ENCODE data around the gene ZSWIM9. TPM values are rescaled to one million over a fixed set of nuclear protein-coding genes. Genes with fewer than 3 reads are reported as not detected.

The ZSWIM9 gene
- total RNA-seq, 4 donors from 2014 or later, result 4.0 to 15.2 (median 10.4) TPM

- no peaks in the 10 kb centered on the region for H3K27me3 ChIP-seq
- no peak overlapping the region for H3K27ac ChIP-seq (replicated peaks in 1 of 4)
- peaks cover 5 to 30% (median 15%) of the 10 kb centered on the region in 4 donors for H3K36me3 ChIP-seq
- H3K4me1 ChIP-seq, result peaks cover 15 to 25% (median 23%) of the 10 kb centered on the region in 4 donors
- TF ChIP-seq CTCF (IDR thresholded peaks at IDR 0.05), result no peak
- TF ChIP-seq EP300 (IDR thresholded peaks at IDR 0.05), result no peak
- 79% methylated on average over 5 of the region's 5 CpGs for WGBS
- H3K4me3 ChIP-seq, result no peak overlapping the region
- no peaks in the 10 kb centered on the region for H3K9me3 ChIP-seq
- intact Hi-C loops (cut with DNase I), result no loop called here
- DNase-seq (ENCODE audit: extremely low spot score), result no peak
These were observed 1.8 kb upstream of the ZSWIM9 start for GRCh38 chr19:48168689-48169088.

- peak overlapping the region; percentile 87 to 94 (median 92) for H3K27ac ChIP-seq (replicated peaks in 1 of 4)
- WGBS, result 10% methylated on average over 11 of the region's 15 CpGs
- DNase-seq (ENCODE audit: extremely low spot score), result peak; percentile 92
These were observed 922 bp upstream of the ZSWIM9 start for GRCh38 chr19:48169578-48169938.

GRCh38 chr19:48170817-48171347, 402 bp downstream of the ZSWIM9 start:
- under 1% methylated on average over 19 of the region's 21 CpGs for WGBS
- no peak for DNase-seq (ENCODE audit: extremely low spot score)
- Histone ChIP-seq H3K4me1 (peaks cover 15 to 25% (median 23%) of the 10 kb centered on the region in 4 donors), H3K36me3 (peaks cover 0 to 42% (median 34%) of the 10 kb centered on the region in 4 donors), H3K27me3 (no peaks in the 10 kb centered on the region), H3K4me3 (peak overlapping the region; percentile 79 to 84 (median 82)), H3K27ac (replicated peaks in 1 of 4) (peak overlapping the region; percentile 87 to 94 (median 92)), H3K9me3 (no peaks in the 10 kb centered on the region)
- intact Hi-C loops (cut with DNase I), result no loop called here
- TF ChIP-seq CTCF (IDR thresholded peaks at IDR 0.05) (no peak), EP300 (IDR thresholded peaks at IDR 0.05) (no peak), POLR2A (IDR thresholded peaks at IDR 0.05; ENCODE audit: low read depth) (no peak), POLR2AphosphoS5 (IDR thresholded peaks at IDR 0.05) (no peak)

More at GRCh38 chr19:48169578-48169938, 922 bp upstream of the ZSWIM9 start:
- H3K27me3 ChIP-seq, result no peaks in the 10 kb centered on the region
- H3K4me3 ChIP-seq, result peak overlapping the region; percentile 79 to 84 (median 82)
- H3K36me3 ChIP-seq, result peaks cover under 1 to 32% (median 22%) of the 10 kb centered on the region in 4 donors
- H3K9me3 ChIP-seq, result no peaks in the 10 kb centered on the region
- peaks cover 15 to 25% (median 23%) of the 10 kb centered on the region in 4 donors for H3K4me1 ChIP-seq
- TF ChIP-seq POLR2A (IDR thresholded peaks at IDR 0.05; ENCODE audit: low read depth) (no peak), POLR2AphosphoS5 (IDR thresholded peaks at IDR 0.05) (no peak), CTCF (IDR thresholded peaks at IDR 0.05) (no peak), EP300 (IDR thresholded peaks at IDR 0.05) (no peak)
- intact Hi-C loops (cut with DNase I), result no loop called here

- intact Hi-C loops (cut with DNase I), result no loop called here
- WGBS, result 82% methylated on average over 37 of the region's 37 CpGs
These were observed 1.2 kb downstream of the ZSWIM9 start for GRCh38 chr19:48171710-48172109.

More at GRCh38 chr19:48171710-48172109, 1.2 kb downstream of the ZSWIM9 start:
- H3K4me1 ChIP-seq, result peaks cover 15 to 25% (median 23%) of the 10 kb centered on the region in 4 donors
- TF ChIP-seq POLR2A (IDR thresholded peaks at IDR 0.05; ENCODE audit: low read depth), result no peak
- no peak for TF ChIP-seq POLR2AphosphoS5 (IDR thresholded peaks at IDR 0.05)
- no peak for TF ChIP-seq CTCF (IDR thresholded peaks at IDR 0.05)
- H3K4me3 ChIP-seq, result no peak overlapping the region
- no peak for DNase-seq (ENCODE audit: extremely low spot score)
- H3K27ac ChIP-seq (replicated peaks in 1 of 4), result no peak overlapping the region
- peaks cover 0 to 47% (median 36%) of the 10 kb centered on the region in 4 donors for H3K36me3 ChIP-seq
- no peaks in the 10 kb centered on the region for H3K27me3 ChIP-seq
- no peaks in the 10 kb centered on the region for H3K9me3 ChIP-seq
